Astrocyte of the hippocampus (primary cell): Measurements from ENCODE around the gene PKP4.

Experiments used
- DNase-seq: peaks from one replicate; pipeline ENCODE4 v3.0.0; 2011; ENCODE audit warnings: low read depth, low spot score

PKP4 gene

GRCh38 chr2:158715357-158715756 lies 258.6 kb downstream of the PKP4 start:
- no peak for DNase-seq

GRCh38 chr2:158716121-158716791 lies 259.5 kb downstream of the PKP4 start:
- DNase-seq = peak; percentile 81

GRCh38 chr2:158716921-158717320 lies 260.2 kb downstream of the PKP4 start:
- no peak for DNase-seq

- no peak for DNase-seq
Observed at GRCh38 chr2:158717366-158718195, 260.8 kb downstream of the PKP4 start.

GRCh38 chr2:158718196-158718585 lies 261.4 kb downstream of the PKP4 start:
- no peak for DNase-seq

GRCh38 chr2:158718851-158719250 lies 262.1 kb downstream of the PKP4 start:
- DNase-seq = peak; percentile 50

- no peak for DNase-seq
Observed at GRCh38 chr2:158719403-158719802, 262.7 kb downstream of the PKP4 start.

- DNase-seq = no peak
Observed at GRCh38 chr2:158722266-158723105, 265.7 kb downstream of the PKP4 start.

- no peak for DNase-seq
Observed at GRCh38 chr2:158723181-158723838, 266.6 kb downstream of the PKP4 start.

GRCh38 chr2:158723921-158724802 lies 267.4 kb downstream of the PKP4 start:
- peak; percentile 22 for DNase-seq

- peak; percentile 74 for DNase-seq
Observed at GRCh38 chr2:158724803-158725381, 268.1 kb downstream of the PKP4 start.

- DNase-seq = no peak
Observed at GRCh38 chr2:158725441-158725891, 268.7 kb downstream of the PKP4 start.

GRCh38 chr2:158726911-158727592 lies 270.3 kb downstream of the PKP4 start:
- DNase-seq = no peak

- DNase-seq = no peak
Observed at GRCh38 chr2:158728422-158728821, 271.7 kb downstream of the PKP4 start.

- no peak for DNase-seq
Observed at GRCh38 chr2:158729451-158729850, 272.7 kb downstream of the PKP4 start.

- DNase-seq = no peak
Observed at GRCh38 chr2:158729873-158730620, 273.3 kb downstream of the PKP4 start.

GRCh38 chr2:158730621-158731140 lies 273.9 kb downstream of the PKP4 start:
- no peak for DNase-seq

- DNase-seq = no peak
Observed at GRCh38 chr2:158731386-158731785, 274.6 kb downstream of the PKP4 start.
